Trophoblast cell (in vitro differentiated cells and primary cell): ENCODE measurements around the gene RFXANK.

Source experiments
- DNase-seq, 2 donors: peaks; one replicate each; pipeline ENCODE4 v3.0.0-alpha.2; 2016
- H2AFZ ChIP-seq: 2 replicates; pipeline ENCODE4 v1.6.1; 2013; ENCODE audit warnings: low read length, moderate library complexity, mild to moderate bottlenecking; ENCODE audit not compliant: insufficient read depth, poor library complexity
- H2AK5ac ChIP-seq: 2 replicates; pipeline ENCODE4 v1.6.1; 2013; ENCODE audit warnings: mild to moderate bottlenecking, low read length
- H2BK120ac ChIP-seq: 2 replicates; pipeline ENCODE4 v1.6.1; 2013; ENCODE audit warnings: low read length, mild to moderate bottlenecking, moderate library complexity; ENCODE audit not compliant: insufficient read depth, poor library complexity
- H2BK12ac ChIP-seq: 2 replicates; pipeline ENCODE4 v1.6.1; 2013; ENCODE audit warnings: mild to moderate bottlenecking, low read length, moderate library complexity
- H2BK5ac ChIP-seq: 2 replicates; pipeline ENCODE4 v1.6.1; 2013; ENCODE audit warnings: low read length, low read depth, moderate library complexity, mild to moderate bottlenecking; ENCODE audit not compliant: poor library complexity
- H3K14ac ChIP-seq: 2 replicates; pipeline ENCODE4 v1.6.1; 2013; ENCODE audit warnings: mild to moderate bottlenecking, low read length
- H3K18ac ChIP-seq: 2 replicates; pipeline ENCODE4 v1.6.1; 2013; ENCODE audit warnings: mild to moderate bottlenecking, low read length
- H3K23ac ChIP-seq: 2 replicates; pipeline ENCODE4 v1.6.1; 2013; ENCODE audit warnings: low read length
- H3K27ac ChIP-seq: 2 replicates; pipeline ENCODE4 v1.5.1; 2013; ENCODE audit warnings: low read depth, mild to moderate bottlenecking, inconsistent platforms, low read length, moderate library complexity
- H3K27me3 ChIP-seq: 2 replicates; pipeline ENCODE4 v1.6.1; 2013; ENCODE audit warnings: inconsistent platforms, mild to moderate bottlenecking, low read length, moderate library complexity; ENCODE audit not compliant: insufficient read depth
- H3K36me3 ChIP-seq, 2 experiments: 1 replicate in 1 of 2; 2 replicates in 1 of 2; pipeline ENCODE4 v1.6.1; 2013; ENCODE audit warnings: low read length in 2 of 2, mild to moderate bottlenecking in 2 of 2, moderate library complexity in 1 of 2; ENCODE audit not compliant: insufficient read depth in 2 of 2, control insufficient read depth in 1 of 2
- H3K4ac ChIP-seq: 2 replicates; pipeline ENCODE4 v1.6.1; 2013; ENCODE audit warnings: low read depth, mild to moderate bottlenecking, low read length, moderate library complexity
- H3K4me1 ChIP-seq, 2 experiments: 1 replicate in 1 of 2; 2 replicates in 1 of 2; pipeline ENCODE4 v1.6.1; 2013; ENCODE audit warnings: low read length in 2 of 2, mild to moderate bottlenecking in 2 of 2, moderate library complexity in 1 of 2; ENCODE audit not compliant: insufficient read depth in 2 of 2, control insufficient read depth in 1 of 2
- H3K4me2 ChIP-seq: 2 replicates; pipeline ENCODE4 v1.6.1; 2013; ENCODE audit warnings: inconsistent platforms, mild to moderate bottlenecking, low read length, moderate library complexity
- H3K4me3 ChIP-seq: 2 replicates; pipeline ENCODE4 v1.5.1; 2013; ENCODE audit warnings: mild to moderate bottlenecking, low read depth, low read length, inconsistent platforms
- H3K79me1 ChIP-seq: one replicate; pipeline ENCODE4 v1.6.1; 2013; ENCODE audit warnings: low read length
- H3K79me2 ChIP-seq: 2 replicates; pipeline ENCODE4 v1.6.1; 2013; ENCODE audit warnings: low read length, mild to moderate bottlenecking; ENCODE audit not compliant: control insufficient read depth, insufficient read depth, poor library complexity
- H3K9ac ChIP-seq: 2 replicates; pipeline ENCODE4 v1.6.1; 2013; ENCODE audit warnings: mild to moderate bottlenecking, low read length
- H3K9me3 ChIP-seq: 2 replicates; pipeline ENCODE4 v1.6.1; 2013; ENCODE audit warnings: low read depth, mild to moderate bottlenecking, control low read depth, inconsistent platforms, low read length; ENCODE audit not compliant: insufficient read depth
- H4K12ac ChIP-seq: 2 replicates; pipeline ENCODE4 v1.6.1; 2013; ENCODE audit warnings: low read depth, mild to moderate bottlenecking, low read length, moderate library complexity
- H4K8ac ChIP-seq: 2 replicates; pipeline ENCODE4 v1.6.1; 2013; ENCODE audit warnings: low read depth, mild to moderate bottlenecking, low read length, moderate library complexity
- H4K91ac ChIP-seq: one replicate; pipeline ENCODE4 v1.6.1; 2013; ENCODE audit warnings: low read depth, mild to moderate bottlenecking, low read length, moderate library complexity
- WGBS: extraction: QIAGEN DNeasy Blood & Tissue Kit; methylation state at CpG from one replicate; pipeline ENCODE4 v1.1.7; 2013; ENCODE audit warnings: missing lambda C conversion rate; ENCODE audit not compliant: insufficient read length, insufficient coverage; ENCODE audit errors: extremely low coverage; 5-methylcytosine and 5-hydroxymethylcytosine counted together

Gene RFXANK

DNA sequence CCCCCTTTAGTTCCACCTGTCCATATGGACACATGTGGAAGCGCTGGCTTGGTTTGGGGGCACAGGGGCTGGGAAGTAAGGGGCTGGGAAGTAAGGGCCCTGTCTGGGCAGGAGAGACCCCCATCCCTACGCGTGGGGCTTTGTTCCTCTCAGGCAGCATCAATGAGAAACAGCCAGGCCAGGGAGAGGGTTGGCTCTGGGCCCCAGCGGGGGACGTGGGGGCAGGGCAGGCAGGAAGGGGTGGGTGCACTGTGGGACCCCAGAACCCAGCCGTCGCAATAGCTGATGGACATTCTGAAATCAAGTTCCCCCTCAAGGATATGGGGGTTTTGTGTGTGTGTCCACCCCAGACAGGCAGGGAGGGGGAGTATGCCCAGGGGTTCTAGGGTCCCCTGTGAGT lies 20.9 kb downstream of the RFXANK start:
- H3K14ac ChIP-seq = no peak overlapping the region
- no peak overlapping the region for H3K9ac ChIP-seq
- H3K27ac ChIP-seq = no peak overlapping the region
- H3K79me1 ChIP-seq = no peaks in the 10 kb centered on the region
- no peak overlapping the region for H3K18ac ChIP-seq
- no peaks in the 10 kb centered on the region for H3K4me1 ChIP-seq
- H2AK5ac ChIP-seq = no peak overlapping the region
- no peak overlapping the region for H3K4me2 ChIP-seq
- no peak overlapping the region for H4K8ac ChIP-seq
- no CpG with 5 or more reads among the region's 7 CpGs for WGBS
- no peak overlapping the region for H2BK12ac ChIP-seq
- no peak overlapping the region for H3K23ac ChIP-seq
- no peaks in the 10 kb centered on the region for H3K36me3 ChIP-seq
- no peak for DNase-seq
- no peak overlapping the region for H4K91ac ChIP-seq
- H3K9me3 ChIP-seq = no peaks in the 10 kb centered on the region
- no peak overlapping the region for H3K4ac ChIP-seq
- no peak overlapping the region for H4K12ac ChIP-seq
- H2AFZ ChIP-seq = no peak overlapping the region
- no peak overlapping the region for H2BK120ac ChIP-seq
- H2BK5ac ChIP-seq = no peak overlapping the region
- no peaks in the 10 kb centered on the region for H3K79me2 ChIP-seq
- H3K27me3 ChIP-seq = peaks cover 20% of the 10 kb centered on the region
- no peak overlapping the region for H3K4me3 ChIP-seq

DNA sequence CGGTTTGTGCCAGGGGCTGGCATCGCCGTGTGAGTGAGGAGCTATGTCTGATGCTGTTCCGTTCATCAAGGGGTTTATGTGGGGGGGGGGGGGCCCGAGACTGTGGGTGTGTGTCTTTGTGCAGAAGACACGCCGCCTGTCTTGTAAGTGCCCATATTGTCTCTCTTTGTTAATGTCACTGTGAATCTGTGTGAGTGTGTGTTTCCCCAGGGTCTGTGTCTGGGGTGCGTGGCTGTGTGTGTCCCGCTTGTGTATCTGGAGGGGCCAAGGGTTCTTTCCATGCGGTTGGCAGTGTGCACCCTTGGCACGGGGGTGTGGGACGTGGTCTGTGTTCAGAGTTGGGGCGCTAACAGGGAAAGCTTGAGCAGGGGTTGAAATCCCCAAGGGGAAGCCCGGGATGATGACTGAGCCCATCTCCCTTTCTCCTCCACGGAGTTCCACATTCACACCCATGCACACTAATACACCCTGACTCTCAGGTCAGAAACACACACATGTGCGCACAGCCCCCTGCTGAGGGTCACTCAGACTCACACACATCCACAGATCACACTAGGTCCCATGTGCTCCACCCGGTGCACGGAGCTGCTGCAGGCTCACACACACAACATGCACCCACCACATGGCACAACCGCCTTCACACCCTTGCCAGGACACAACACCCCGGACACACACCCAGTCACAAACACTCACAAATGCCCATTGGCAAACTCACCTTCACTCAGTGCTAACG lies 21.5 kb downstream of the RFXANK start:
- Histone ChIP-seq H3K9me3 (no peaks in the 10 kb centered on the region), H4K12ac (no peak overlapping the region), H2AK5ac (no peak overlapping the region), H3K27me3 (peaks cover 20% of the 10 kb centered on the region), H3K9ac (no peak overlapping the region), H4K91ac (no peak overlapping the region), H3K23ac (no peak overlapping the region), H2BK12ac (no peak overlapping the region), H2BK5ac (no peak overlapping the region), H3K4me1 (no peaks in the 10 kb centered on the region), H3K27ac (no peak overlapping the region), H4K8ac (no peak overlapping the region), H3K4ac (no peak overlapping the region), H3K36me3 (no peaks in the 10 kb centered on the region), H2BK120ac (no peak overlapping the region), H3K18ac (no peak overlapping the region), H3K4me3 (no peak overlapping the region), H3K79me1 (no peaks in the 10 kb centered on the region), H3K14ac (no peak overlapping the region), H2AFZ (no peak overlapping the region), H3K79me2 (no peaks in the 10 kb centered on the region), H3K4me2 (no peak overlapping the region)
- no peak for DNase-seq
- no CpG with 5 or more reads among the region's 21 CpGs for WGBS

DNA sequence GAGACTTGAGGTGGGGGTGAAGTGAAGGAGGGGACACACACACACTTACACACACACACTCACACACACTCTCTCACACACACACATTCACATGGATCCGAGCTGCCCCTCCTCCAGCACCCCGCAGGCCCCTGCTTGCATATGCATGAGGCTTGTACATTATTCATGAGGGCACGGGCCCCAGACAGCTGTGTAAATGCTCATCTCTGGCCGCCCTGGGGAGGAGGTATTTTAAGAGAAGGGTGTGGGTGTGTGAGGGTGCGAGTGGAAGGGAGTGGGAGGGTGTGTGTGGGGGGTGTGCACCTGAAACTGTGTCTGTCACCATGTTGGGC lies 22.1 kb downstream of the RFXANK start:
- no peak overlapping the region for H3K27ac ChIP-seq
- no peaks in the 10 kb centered on the region for H3K4me1 ChIP-seq
- H2BK120ac ChIP-seq = no peak overlapping the region
- H3K9me3 ChIP-seq = no peaks in the 10 kb centered on the region
- no peak overlapping the region for H2AK5ac ChIP-seq
- no peak overlapping the region for H3K18ac ChIP-seq
- peaks cover 20% of the 10 kb centered on the region for H3K27me3 ChIP-seq
- no peak overlapping the region for H3K9ac ChIP-seq
- H3K4me2 ChIP-seq = no peak overlapping the region
- H4K12ac ChIP-seq = no peak overlapping the region
- no peak overlapping the region for H3K4me3 ChIP-seq
- no peak overlapping the region for H2BK12ac ChIP-seq
- H3K36me3 ChIP-seq = no peaks in the 10 kb centered on the region
- H3K23ac ChIP-seq = no peak overlapping the region
- H2BK5ac ChIP-seq = no peak overlapping the region
- H3K79me2 ChIP-seq = no peaks in the 10 kb centered on the region
- H3K79me1 ChIP-seq = no peaks in the 10 kb centered on the region
- H3K4ac ChIP-seq = no peak overlapping the region
- DNase-seq = no peak
- no peak overlapping the region for H2AFZ ChIP-seq
- no peak overlapping the region for H4K8ac ChIP-seq
- H4K91ac ChIP-seq = no peak overlapping the region
- H3K14ac ChIP-seq = no peak overlapping the region
- no CpG with 5 or more reads among the region's 5 CpGs for WGBS

DNA sequence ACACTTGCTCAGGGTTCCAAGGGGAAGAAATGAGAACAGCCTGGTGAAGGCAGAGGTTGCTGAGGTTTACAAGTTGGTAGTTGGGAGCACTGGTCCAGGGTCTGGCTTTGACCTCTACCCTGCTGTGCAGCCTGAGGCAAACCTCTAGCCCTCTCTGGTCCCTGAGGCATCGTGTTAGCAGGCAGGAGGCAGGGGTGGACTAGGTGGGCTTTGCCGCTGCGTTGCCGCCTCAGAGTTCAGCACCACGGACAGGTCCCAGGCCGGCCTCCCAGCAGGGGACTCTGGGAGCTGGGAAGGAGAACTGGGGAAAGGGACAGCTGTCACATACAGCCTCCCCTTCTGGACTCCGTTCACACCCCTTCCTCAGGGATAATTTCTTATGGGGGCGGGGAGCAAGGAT lies 22.8 kb downstream of the RFXANK start:
- H3K18ac ChIP-seq = no peak overlapping the region
- no peak overlapping the region for H3K23ac ChIP-seq
- H4K8ac ChIP-seq = no peak overlapping the region
- no peak overlapping the region for H2BK120ac ChIP-seq
- peaks cover 20% of the 10 kb centered on the region for H3K27me3 ChIP-seq
- WGBS = no CpG with 5 or more reads among the region's 8 CpGs
- no peak overlapping the region for H3K14ac ChIP-seq
- H2BK5ac ChIP-seq = no peak overlapping the region
- H3K4me1 ChIP-seq = no peaks in the 10 kb centered on the region
- H3K79me2 ChIP-seq = no peaks in the 10 kb centered on the region
- H3K4me3 ChIP-seq = no peak overlapping the region
- H3K4ac ChIP-seq = no peak overlapping the region
- no peaks in the 10 kb centered on the region for H3K36me3 ChIP-seq
- no peak overlapping the region for H3K27ac ChIP-seq
- no peak overlapping the region for H3K9ac ChIP-seq
- no peak overlapping the region for H2AFZ ChIP-seq
- no peak overlapping the region for H2AK5ac ChIP-seq
- H2BK12ac ChIP-seq = no peak overlapping the region
- no peak overlapping the region for H3K4me2 ChIP-seq
- no peak overlapping the region for H4K12ac ChIP-seq
- H3K9me3 ChIP-seq = no peaks in the 10 kb centered on the region
- H3K79me1 ChIP-seq = no peaks in the 10 kb centered on the region
- DNase-seq = peak; percentile 30 to 62
- H4K91ac ChIP-seq = no peak overlapping the region
